Endothelial cell of umbilical vein (primary cell): Measurements from ENCODE around the gene CHCHD5. TPM values are rescaled to one million over a fixed set of nuclear protein-coding genes. Genes with fewer than 3 reads are reported as not detected.
"Not testable (repeated sequence)": the region's sequence is repeated elsewhere in the genome, so short reads cannot be mapped to it uniquely, and the experiment has no call there.

Source experiments
- BruUV-seq: library from RNA; stranded (reverse); fragments of 400-500 nt; replicated peaks from 2 replicates; lab custom pipeline; 2021; lab: Mats Ljungman, UMichigan
- CTCF ChIA-PET: fragments of 300-600, 350-600 bp; sonication (Branson Sonifier 250); formaldehyde crosslinking; loops from one replicate; lab custom pipeline; 2021; ENCODE audit warnings: antibody characterized with exemption, inconsistent platforms; lab: Charles Lee
- POLR2A ChIA-PET: fragments of 300-600, 350-600 bp; sonication (Branson Sonifier 250); formaldehyde crosslinking; loops from one replicate; lab custom pipeline; 2021; ENCODE audit warnings: antibody characterized with exemption, inconsistent platforms; lab: Charles Lee
- DNase-seq: peaks from one replicate; pipeline ENCODE4 v3.0.0-alpha.2; 2011; ENCODE audit warnings: low read depth, low spot score
- FAIRE-seq: peaks from 2 replicates; lab custom pipeline; 2011; peaks lifted over from hg19 to GRCh38; lab: Jason Lieb, UNC
- H2AFZ ChIP-seq: 2 replicates; pipeline ENCODE4 v1.6.0; 2012; ENCODE audit warnings: low read depth, low read length, control low read depth, inconsistent platforms
- H3K27ac ChIP-seq: 2 replicates; pipeline ENCODE4 v1.5.1; 2011; ENCODE audit warnings: low read depth, mild to moderate bottlenecking, control low read depth, low read length, moderate library complexity; ENCODE audit not compliant: insufficient read depth
- H3K27me3 ChIP-seq, 2 experiments: 2 replicates each; pipeline versions ENCODE4 v1.6.0 to v1.6.1; 2011; ENCODE audit warnings: low read length in 2 of 2, mixed read lengths in 1 of 2; ENCODE audit not compliant: control insufficient read depth in 2 of 2, insufficient read depth in 2 of 2
- H3K36me3 ChIP-seq, 2 experiments: 2 replicates in 1 of 2; 3 replicates in 1 of 2; pipeline ENCODE4 v1.5.1; 2011; ENCODE audit warnings: low read length in 2 of 2, mild to moderate bottlenecking in 1 of 2, moderate library complexity in 1 of 2; ENCODE audit not compliant: control insufficient read depth in 2 of 2, insufficient read depth in 2 of 2; ENCODE audit errors: extremely low read depth in 1 of 2
- H3K4me1 ChIP-seq: 3 replicates; pipeline ENCODE4 v1.5.1; 2011; ENCODE audit warnings: mild to moderate bottlenecking, low read length; ENCODE audit not compliant: control insufficient read depth, insufficient read depth; ENCODE audit errors: extremely low read depth
- H3K4me2 ChIP-seq: 2 replicates; pipeline ENCODE4 v1.6.1; 2011; ENCODE audit warnings: low read length, control low read depth, mixed read lengths; ENCODE audit not compliant: insufficient read depth
- H3K4me3 ChIP-seq, 3 experiments: fragments of 200-600 bp in 1 of 3; sonication (generic), shearing (Covaris generic) in 1 of 3; replicated peaks in 1 of 3; 2 replicates each; pipeline ENCODE4 v1.5.1; 2011 to 2016; ENCODE audit warnings: control low read depth in 3 of 3, low read length in 3 of 3, mild to moderate bottlenecking in 2 of 3, inconsistent platforms in 1 of 3, low read depth in 1 of 3, moderate library complexity in 1 of 3; ENCODE audit not compliant: insufficient read depth in 1 of 3
- H3K79me2 ChIP-seq: 2 replicates; pipeline ENCODE4 v1.6.0; 2012; ENCODE audit warnings: low read length, inconsistent platforms; ENCODE audit not compliant: control insufficient read depth, insufficient read depth
- H3K9ac ChIP-seq: replicated peaks from 2 replicates; pipeline ENCODE3; 2011; ENCODE audit warnings: low read length, control low read depth; ENCODE audit not compliant: insufficient read depth; ENCODE audit errors: extremely low read depth
- H3K9me1 ChIP-seq: replicated peaks from 3 replicates; pipeline ENCODE4 v1.6.0; 2011; ENCODE audit warnings: mild to moderate bottlenecking, low read length; ENCODE audit not compliant: control insufficient read depth, insufficient read depth; ENCODE audit errors: extremely low read depth
- H3K9me3 ChIP-seq: replicated peaks from 2 replicates; pipeline ENCODE4 v1.5.1; 2012; ENCODE audit warnings: low read length, inconsistent platforms; ENCODE audit not compliant: control insufficient read depth, insufficient read depth
- H4K20me1 ChIP-seq: replicated peaks from 2 replicates; pipeline ENCODE3; 2011; ENCODE audit warnings: mild to moderate bottlenecking, low read length; ENCODE audit not compliant: control insufficient read depth, insufficient read depth; ENCODE audit errors: extremely low read depth
- EZH2 ChIP-seq: IDR thresholded peaks from 2 replicates; pipeline ENCODE4 v1.6.1; 2012; ENCODE audit warnings: borderline replicate concordance, low read depth, mild to moderate bottlenecking, moderate library complexity, low read length, inconsistent platforms; ENCODE audit not compliant: severe bottlenecking
- GATA2 ChIP-seq: IDR thresholded peaks from 2 replicates; pipeline ENCODE4 v1.7.0; 2011; ENCODE audit warnings: low read depth, mild to moderate bottlenecking, moderate library complexity, mixed read lengths, low read length; ENCODE audit not compliant: insufficient read length, insufficient read depth
- MYC ChIP-seq: IDR thresholded peaks from one replicate; pipeline ENCODE4 v1.6.1; 2011; ENCODE audit warnings: mild to moderate bottlenecking, low read depth, low read length
- POLR2A ChIP-seq: IDR thresholded peaks from 2 replicates; pipeline ENCODE4 v1.6.1; 2012; ENCODE audit warnings: low read depth, mild to moderate bottlenecking, control low read depth, low read length
- dilution Hi-C: fragments of 300-500 bp; cut with MboI; formaldehyde crosslinking; loops from one replicate; pipeline ENCODE4 v1.15.0; 2019; ENCODE audit warnings: low sequenced_read_pairs; ENCODE audit not compliant: extremely low pct_ligation_motif_present
- intact Hi-C: fragments of 100-400 bp; cut with micrococcal nuclease; formaldehyde crosslinking; loops from one replicate; pipeline ENCODE4 v1.10.0; 2022
- polyA plus RNA-seq, 4 experiments: library from polyadenylated mRNA; depleted of rRNA in 3 of 4; stranded (reverse) in 3 of 4; unstranded in 1 of 4; fragments of >200 nt; gene quantifications; 2 replicates each; pipeline versions ENCODE4 v1.2.1 to v1.2.3, GENCODE V29; 2011 to 2012; ENCODE audit warnings: missing spikeins in 1 of 4
- total RNA-seq: library from RNA; stranded (reverse); gene quantifications from 2 replicates; pipeline ENCODE4 v1.2.3, GENCODE V29; 2021
- TF ChIP-seq, protein P1 (sequence below), 2 donors: IDR thresholded peaks; 1 replicate in 1 of 2; 2 replicates in 1 of 2; pipeline ENCODE4 v1.5.1; 2011; ENCODE audit warnings: low read length in 2 of 2, mild to moderate bottlenecking in 2 of 2, moderate library complexity in 2 of 2, control low read depth in 1 of 2, inconsistent platforms in 1 of 2, low read depth in 1 of 2; ENCODE audit not compliant: insufficient read depth in 1 of 2; ENCODE audit errors: extremely low read depth in 1 of 2
- TF ChIP-seq, protein P2 (sequence below): IDR thresholded peaks from 2 replicates; pipeline ENCODE4 v1.6.1; 2011; ENCODE audit not compliant: insufficient read depth, insufficient read length

CHCHD5 gene
- total and polyA plus RNA-seq, 2 donors (not counting 3 experiments of a cell fraction or from before 2014, with no cell fraction given) = 22.2 to 44.7 TPM

DNA sequence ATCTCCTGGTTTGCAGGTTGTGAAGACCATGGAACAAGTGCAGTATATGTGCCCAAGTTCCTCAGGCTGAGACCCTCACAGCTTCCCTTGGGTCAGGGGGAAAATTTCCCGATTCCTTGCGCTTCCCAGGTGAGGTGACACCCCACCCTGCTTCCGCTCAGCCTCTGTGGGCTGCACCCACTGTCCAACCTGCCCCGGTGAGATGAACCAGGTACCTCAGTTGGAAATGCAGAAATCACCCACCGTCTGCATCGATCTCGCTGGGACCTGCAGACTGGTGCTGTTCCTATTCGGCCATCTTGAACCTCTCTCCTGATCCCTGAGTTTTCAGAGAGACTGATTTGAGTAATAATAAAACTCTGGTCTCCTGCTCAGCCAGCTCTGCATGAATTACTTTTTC, 30.6 kb downstream of the CHCHD5 start:
- no peak for DNase-seq
- intact Hi-C loops (no loop called here), dilution Hi-C loops (no loop called here)
- no TSS peak for BruUV-seq
- H3K4me1 ChIP-seq = no peaks in the 10 kb centered on the region
- ChIA-PET CTCF (no interaction called here), POLR2A (no interaction called here)
- H3K27me3 ChIP-seq = peaks cover 2 to 8% of the 10 kb centered on the region in 2 experiments
- no peak overlapping the region for H3K4me2 ChIP-seq
- no peaks in the 10 kb centered on the region for H3K9me3 ChIP-seq
- TF ChIP-seq GATA2 (no peak), EZH2 (no peak), POLR2A (no peak), MYC (no peak)
- TF ChIP-seq, protein P1, sequence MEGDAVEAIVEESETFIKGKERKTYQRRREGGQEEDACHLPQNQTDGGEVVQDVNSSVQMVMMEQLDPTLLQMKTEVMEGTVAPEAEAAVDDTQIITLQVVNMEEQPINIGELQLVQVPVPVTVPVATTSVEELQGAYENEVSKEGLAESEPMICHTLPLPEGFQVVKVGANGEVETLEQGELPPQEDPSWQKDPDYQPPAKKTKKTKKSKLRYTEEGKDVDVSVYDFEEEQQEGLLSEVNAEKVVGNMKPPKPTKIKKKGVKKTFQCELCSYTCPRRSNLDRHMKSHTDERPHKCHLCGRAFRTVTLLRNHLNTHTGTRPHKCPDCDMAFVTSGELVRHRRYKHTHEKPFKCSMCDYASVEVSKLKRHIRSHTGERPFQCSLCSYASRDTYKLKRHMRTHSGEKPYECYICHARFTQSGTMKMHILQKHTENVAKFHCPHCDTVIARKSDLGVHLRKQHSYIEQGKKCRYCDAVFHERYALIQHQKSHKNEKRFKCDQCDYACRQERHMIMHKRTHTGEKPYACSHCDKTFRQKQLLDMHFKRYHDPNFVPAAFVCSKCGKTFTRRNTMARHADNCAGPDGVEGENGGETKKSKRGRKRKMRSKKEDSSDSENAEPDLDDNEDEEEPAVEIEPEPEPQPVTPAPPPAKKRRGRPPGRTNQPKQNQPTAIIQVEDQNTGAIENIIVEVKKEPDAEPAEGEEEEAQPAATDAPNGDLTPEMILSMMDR (IDR thresholded peaks at IDR 0.05; ENCODE audit: extremely low read depth in 1 of 2, insufficient read depth in 1 of 2, low read depth in 1 of 2, low read length in 2 of 2) = no peak
- TF ChIP-seq, protein P2, sequence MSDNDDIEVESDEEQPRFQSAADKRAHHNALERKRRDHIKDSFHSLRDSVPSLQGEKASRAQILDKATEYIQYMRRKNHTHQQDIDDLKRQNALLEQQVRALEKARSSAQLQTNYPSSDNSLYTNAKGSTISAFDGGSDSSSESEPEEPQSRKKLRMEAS = no peak
- no peak overlapping the region for H3K9ac ChIP-seq
- no peak overlapping the region for H3K27ac ChIP-seq
- H3K36me3 ChIP-seq = no peaks in the 10 kb centered on the region
- no peaks in the 10 kb centered on the region for H4K20me1 ChIP-seq
- H2AFZ ChIP-seq = no peak overlapping the region
- no peaks in the 10 kb centered on the region for H3K79me2 ChIP-seq
- FAIRE-seq = no peak
- no peak overlapping the region for H3K4me3 ChIP-seq
- H3K9me1 ChIP-seq = no peaks in the 10 kb centered on the region

DNA sequence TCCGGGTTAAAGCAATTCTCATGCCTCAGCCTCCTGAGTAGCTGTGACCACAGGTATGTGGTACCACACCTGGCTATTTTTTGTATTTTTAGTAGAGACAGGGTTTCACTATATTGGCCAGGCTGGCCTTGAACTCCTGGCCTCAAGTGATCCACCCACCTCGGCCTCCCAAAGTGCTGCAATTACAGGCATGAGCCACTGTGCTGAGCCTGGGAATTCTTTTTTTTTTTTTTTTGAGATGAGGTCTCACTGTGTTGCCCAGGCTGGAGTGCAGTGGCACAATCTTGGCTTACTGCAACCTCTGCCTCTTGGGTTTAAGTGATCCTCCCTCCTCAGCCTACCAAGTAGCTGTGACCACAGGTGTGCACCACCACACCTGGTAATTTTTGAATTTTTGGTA, 31.4 kb downstream of the CHCHD5 start:
- BruUV-seq, H3K4me1 ChIP-seq, H3K9me3 ChIP-seq, H3K9ac ChIP-seq, H3K36me3 ChIP-seq, DNase-seq, H3K4me2 ChIP-seq, intact Hi-C loops, CTCF ChIA-PET, H3K27me3 ChIP-seq, H3K27ac ChIP-seq, FAIRE-seq, H4K20me1 ChIP-seq, dilution Hi-C loops, H2AFZ ChIP-seq, H3K9me1 ChIP-seq, H3K79me2 ChIP-seq, H3K4me3 ChIP-seq, POLR2A ChIA-PET: not testable (repeated sequence)
